HUES64 (cell line): Measurements from ENCODE around the gene EPSTI1. TPM values are rescaled to one million over a fixed set of nuclear protein-coding genes. Genes with fewer than 3 reads are reported as not detected.
"Not testable (repeated sequence)": the region's sequence is repeated elsewhere in the genome, so short reads cannot be mapped to it uniquely, and the experiment has no call there.

Experiments used
- H3K27ac ChIP-seq: 2 replicates; pipeline ENCODE4 v1.7.0; 2013; ENCODE audit warnings: low read depth, low read length, inconsistent platforms
- H3K27me3 ChIP-seq: 2 replicates; pipeline ENCODE4 v1.6.1; 2013; ENCODE audit warnings: mild to moderate bottlenecking, low read length; ENCODE audit not compliant: insufficient read depth
- H3K36me3 ChIP-seq: 2 replicates; pipeline ENCODE4 v1.6.1; 2013; ENCODE audit warnings: mild to moderate bottlenecking, low read length; ENCODE audit not compliant: insufficient read depth
- H3K4me1 ChIP-seq: 2 replicates; pipeline ENCODE4 v1.6.1; 2013; ENCODE audit warnings: mild to moderate bottlenecking, low read length, moderate library complexity; ENCODE audit not compliant: insufficient read depth
- H3K4me3 ChIP-seq: 2 replicates; pipeline ENCODE4 v1.5.1; 2013; ENCODE audit warnings: mild to moderate bottlenecking, low read length, moderate library complexity
- H3K9ac ChIP-seq: 2 replicates; pipeline ENCODE4 v1.6.1; 2013; ENCODE audit warnings: mild to moderate bottlenecking, low read depth, low read length
- H3K9me3 ChIP-seq: 2 replicates; pipeline ENCODE4 v1.6.1; 2013; ENCODE audit warnings: low read depth, low read length; ENCODE audit not compliant: insufficient read depth
- WGBS: fragments of 150-250, 120-280 bp; methylation state at CpG from one replicate; pipeline ENCODE4 v1.1.7; 2013; ENCODE audit warnings: missing lambda C conversion rate; 5-methylcytosine and 5-hydroxymethylcytosine counted together
- polyA plus RNA-seq, 2 experiments: library from polyadenylated mRNA; stranded (reverse); fragments of 50-300 nt; gene quantifications; one replicate each; pipeline ENCODE4 v1.2.3, GENCODE V29; 2013

The EPSTI1 gene, protein sequence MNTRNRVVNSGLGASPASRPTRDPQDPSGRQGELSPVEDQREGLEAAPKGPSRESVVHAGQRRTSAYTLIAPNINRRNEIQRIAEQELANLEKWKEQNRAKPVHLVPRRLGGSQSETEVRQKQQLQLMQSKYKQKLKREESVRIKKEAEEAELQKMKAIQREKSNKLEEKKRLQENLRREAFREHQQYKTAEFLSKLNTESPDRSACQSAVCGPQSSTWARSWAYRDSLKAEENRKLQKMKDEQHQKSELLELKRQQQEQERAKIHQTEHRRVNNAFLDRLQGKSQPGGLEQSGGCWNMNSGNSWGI
- polyA plus RNA-seq (2013, experiment 1 of 2): 0.60 TPM
- polyA plus RNA-seq (2013, experiment 2 of 2): 1.1 TPM

GRCh38 chr13:42991898-42992763, at the start of gene EPSTI1:
Gene EPSTI1, minus strand, starts transcription at chr13:42992241. Its CDS starts 76 bp downstream, at chr13:42992165.
- peak within 1 kb of the TSS; percentile 49 for H3K9ac ChIP-seq
- H3K4me1 ChIP-seq: peaks cover 14% of the 10 kb centered on the region
- peaks cover 29% of the 10 kb centered on the region for H3K27me3 ChIP-seq
- H3K36me3 ChIP-seq: no peaks in the 10 kb centered on the region
- H3K27ac ChIP-seq: peak within 1 kb of the TSS; percentile 48; the same call in 1 of the 2 replicates
- 6% methylated on average over 44 of the region's 45 CpGs for WGBS
- H3K9me3 ChIP-seq: no peaks in the 10 kb centered on the region
- H3K4me3 ChIP-seq: peak within 1 kb of the TSS; percentile 59

DNA sequence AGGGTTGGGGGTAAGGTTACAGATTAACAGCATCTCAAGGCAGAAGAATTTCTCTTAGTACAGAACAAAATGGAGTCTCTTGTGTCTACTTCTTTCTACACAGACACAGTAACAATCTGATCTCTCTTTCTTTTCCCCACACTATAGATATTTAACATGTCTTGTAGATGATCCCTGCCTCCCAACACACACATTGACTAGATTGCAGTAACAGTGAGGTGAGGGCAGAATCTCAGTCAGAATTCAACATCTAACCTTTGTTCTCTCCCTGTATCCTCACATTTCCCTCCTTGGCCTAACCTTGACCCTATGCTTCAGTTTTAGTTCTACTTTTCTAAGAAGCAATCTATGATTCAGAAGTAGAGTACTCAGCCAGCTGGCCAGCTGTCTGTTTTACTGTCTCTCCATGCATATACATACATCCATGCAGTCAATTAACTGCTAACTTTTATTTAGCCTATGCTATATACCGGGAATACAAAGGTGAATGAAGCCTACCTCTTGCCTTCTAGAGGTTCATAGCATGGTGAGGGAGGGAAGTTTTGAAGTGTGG, 49.4 kb upstream of the EPSTI1 start:
- no peaks in the 10 kb centered on the region for H3K27me3 ChIP-seq
- WGBS: 89% methylated on average over 1 of the region's 1 CpG
- no peak overlapping the region for H3K27ac ChIP-seq
- H3K36me3 ChIP-seq: no peaks in the 10 kb centered on the region
- no peaks in the 10 kb centered on the region for H3K9me3 ChIP-seq
- no peak overlapping the region for H3K4me3 ChIP-seq
- peaks cover 42% of the 10 kb centered on the region for H3K4me1 ChIP-seq
- no peak overlapping the region for H3K9ac ChIP-seq

DNA sequence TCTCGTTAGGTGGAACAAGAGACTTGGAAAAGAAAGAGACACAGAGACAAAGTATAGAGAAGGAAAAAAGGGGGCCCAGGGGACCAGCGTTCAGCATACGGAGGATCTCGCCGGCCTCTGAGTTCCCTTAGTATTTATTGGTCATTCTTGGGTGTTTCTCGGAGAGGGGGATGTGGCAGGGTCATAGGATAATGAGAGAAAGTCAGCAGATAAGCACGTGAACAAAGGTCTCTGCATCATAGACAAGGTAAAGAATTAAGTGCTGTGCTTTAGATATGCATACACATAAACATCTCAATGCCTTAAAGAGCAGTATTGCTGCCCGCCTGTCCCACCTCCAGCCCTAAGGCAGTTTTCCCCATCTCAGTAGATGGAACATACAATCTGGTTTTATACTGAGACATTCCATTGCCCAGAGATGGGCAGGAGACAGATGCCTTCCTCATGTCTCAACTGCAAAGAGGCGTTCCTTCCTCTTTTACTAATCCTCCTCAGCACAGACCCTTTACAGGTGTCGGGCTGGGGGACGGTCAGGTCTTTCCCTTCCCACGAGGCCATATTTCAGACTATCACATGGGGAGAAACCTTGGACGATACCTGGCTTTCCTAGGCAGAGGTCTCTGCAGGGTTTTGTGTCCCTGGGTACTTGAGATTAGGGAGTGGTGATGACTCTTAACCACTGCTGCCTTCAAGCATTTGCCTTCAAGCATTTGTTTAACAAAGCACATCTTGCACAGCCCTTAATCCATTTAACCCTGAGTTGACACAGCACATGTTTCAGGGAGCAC, 48.7 kb upstream of the EPSTI1 start:
- not testable (repeated sequence) for H3K36me3 ChIP-seq, H3K9ac ChIP-seq, H3K4me3 ChIP-seq, H3K9me3 ChIP-seq, H3K27me3 ChIP-seq
- WGBS: 56% methylated on average over 11 of the region's 13 CpGs
- Histone ChIP-seq H3K4me1 (peaks cover 38% of the 10 kb centered on the region), H3K27ac (peak overlapping the region; percentile 56; the same call in 1 of the 2 replicates)

GRCh38 chr13:43039966-43040365, 47.9 kb upstream of the EPSTI1 start:
- Histone ChIP-seq H3K4me3 (no peak overlapping the region), H3K27me3 (no peaks in the 10 kb centered on the region), H3K27ac (no peak overlapping the region), H3K4me1 (peaks cover 38% of the 10 kb centered on the region), H3K9ac (no peak overlapping the region), H3K36me3 (no peaks in the 10 kb centered on the region), H3K9me3 (no peaks in the 10 kb centered on the region)
- 94% methylated on average over 2 of the region's 2 CpGs for WGBS

DNA sequence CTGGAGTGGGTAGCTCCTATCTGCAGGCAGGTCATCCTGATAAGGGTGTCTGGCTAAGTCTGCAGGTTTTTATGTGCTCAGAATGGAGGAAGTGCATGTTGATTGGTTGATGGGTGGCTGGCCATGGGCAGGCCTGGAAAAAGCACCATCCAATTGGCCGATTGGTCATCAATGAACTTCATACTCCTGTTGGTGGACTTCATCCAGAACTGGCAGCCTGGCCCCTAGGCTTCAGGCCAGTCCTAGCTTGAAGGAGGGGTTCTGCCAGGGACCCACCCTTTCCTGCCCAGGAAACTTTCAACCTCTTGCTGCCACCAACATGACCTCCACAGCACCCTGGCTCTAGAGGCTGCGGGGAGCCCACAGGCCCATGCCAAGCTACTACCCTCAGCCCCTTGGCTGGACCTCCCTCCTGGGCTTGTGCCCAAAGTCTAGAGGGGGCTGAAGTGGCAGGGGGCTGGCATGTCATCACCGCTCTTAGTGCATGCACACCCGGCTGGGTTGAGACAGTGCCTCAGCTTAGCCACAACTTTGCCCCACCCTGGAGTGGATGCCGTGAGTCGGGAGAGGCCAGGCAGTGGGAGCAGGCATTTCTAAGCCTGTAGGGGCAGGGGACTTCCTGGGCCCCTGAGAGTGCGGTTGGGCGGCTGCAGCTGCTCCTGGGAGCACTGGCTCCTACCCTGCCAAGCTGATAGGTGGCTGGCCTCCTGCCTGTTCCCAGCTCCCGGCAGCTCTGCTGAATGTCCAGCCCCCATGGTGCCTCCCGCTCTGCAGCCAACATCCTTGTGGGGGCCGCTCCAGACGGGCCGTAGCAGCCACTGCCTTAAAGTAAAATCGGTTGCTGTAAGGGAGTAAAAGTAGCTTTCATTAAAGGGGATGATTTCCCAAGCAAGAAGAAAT, 44.6 kb upstream of the EPSTI1 start:
- Histone ChIP-seq H3K27me3 (no peaks in the 10 kb centered on the region), H3K36me3 (0 out of 2 replicates have a peak, but pooled peaks cover 6% of the 10 kb centered on the region), H3K4me3 (no peak overlapping the region), H3K27ac (no peak overlapping the region), H3K9me3 (no peaks in the 10 kb centered on the region), H3K4me1 (peaks cover 12% of the 10 kb centered on the region), H3K9ac (no peak overlapping the region)
- WGBS: 87% methylated on average over 14 of the region's 14 CpGs

- no peak overlapping the region for H3K27ac ChIP-seq
- H3K9me3 ChIP-seq: no peaks in the 10 kb centered on the region
- H3K27me3 ChIP-seq: no peaks in the 10 kb centered on the region
- H3K36me3 ChIP-seq: peaks cover 6% of the 10 kb centered on the region; the same call in 1 of the 2 replicates
- peaks cover 3% of the 10 kb centered on the region; the same call in 1 of the 2 replicates for H3K4me1 ChIP-seq
- H3K9ac ChIP-seq: no peak overlapping the region
- no peak overlapping the region for H3K4me3 ChIP-seq
- 95% methylated on average over 3 of the region's 3 CpGs for WGBS
Observed at GRCh38 chr13:43033038-43033437, 41.0 kb upstream of the EPSTI1 start.

DNA sequence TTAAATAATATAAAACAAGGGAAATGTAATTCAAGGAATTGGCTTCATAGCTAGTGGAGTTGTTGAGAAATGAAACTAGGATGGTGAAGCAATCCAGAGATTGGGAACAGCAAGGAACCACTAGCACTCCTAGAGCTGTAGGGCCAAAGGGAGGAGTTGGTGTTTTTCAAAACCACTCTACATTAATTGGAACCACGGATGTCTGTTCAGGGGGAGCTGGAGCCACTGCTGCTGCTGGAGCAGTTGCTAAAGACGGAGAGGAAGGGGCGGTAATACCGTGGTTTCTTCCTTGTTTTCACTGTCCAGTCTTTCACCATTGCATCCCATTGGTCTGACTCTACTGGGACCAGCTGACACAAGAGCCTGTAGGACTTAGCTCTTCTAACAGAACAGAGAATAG, 39.8 kb upstream of the EPSTI1 start:
- Histone ChIP-seq H3K36me3 (peaks cover 10% of the 10 kb centered on the region; the same call in 1 of the 2 replicates), H3K27ac (no peak overlapping the region), H3K9me3 (no peaks in the 10 kb centered on the region), H3K27me3 (no peaks in the 10 kb centered on the region), H3K4me3 (no peak overlapping the region), H3K4me1 (peaks cover 3% of the 10 kb centered on the region; the same call in 1 of the 2 replicates), H3K9ac (no peak overlapping the region)
- 95% methylated on average over 4 of the region's 4 CpGs for WGBS

- H3K36me3 ChIP-seq: peaks cover 10% of the 10 kb centered on the region; the same call in 1 of the 2 replicates
- no peaks in the 10 kb centered on the region for H3K9me3 ChIP-seq
- H3K4me3 ChIP-seq: no peak overlapping the region
- H3K4me1 ChIP-seq: no peaks in the 10 kb centered on the region
- no peaks in the 10 kb centered on the region for H3K27me3 ChIP-seq
- WGBS: 88% methylated on average over 4 of the region's 4 CpGs
- H3K9ac ChIP-seq: no peak overlapping the region
- H3K27ac ChIP-seq: no peak overlapping the region
Observed at GRCh38 chr13:43030548-43030947, 38.5 kb upstream of the EPSTI1 start.

- no peak overlapping the region for H3K9ac ChIP-seq
- 94% methylated on average over 2 of the region's 2 CpGs for WGBS
- no peaks in the 10 kb centered on the region for H3K4me1 ChIP-seq
- no peak overlapping the region for H3K27ac ChIP-seq
- no peaks in the 10 kb centered on the region for H3K27me3 ChIP-seq
- H3K36me3 ChIP-seq: peaks cover 4% of the 10 kb centered on the region; the same call in 1 of the 2 replicates
- H3K4me3 ChIP-seq: no peak overlapping the region
- no peaks in the 10 kb centered on the region for H3K9me3 ChIP-seq
Observed at GRCh38 chr13:43026262-43026661, 34.2 kb upstream of the EPSTI1 start.
